A549 (cell line): ENCODE results near the gene ITGA5. TPM values are rescaled to one million over a fixed set of nuclear protein-coding genes. Genes with fewer than 3 reads are reported as not detected.

Experiments used
- ATAC-seq, 2 experiments: fragments of 200-7000 bp in 1 of 2; fragments of >200 bp in 1 of 2; cut with Nextera tagmentation in 1 of 2; cut with Tn5 transposase in 1 of 2; 3 replicates each; pipeline versions ENCODE4 v1.8.0 to v1.9.1; 2018 to 2020; ENCODE audit warnings: mild to moderate bottlenecking in 1 of 2, moderate library complexity in 1 of 2
- CTCF ChIA-PET: fragments of 300-600 bp; sonication (Branson Sonifier 250); formaldehyde crosslinking; extraction: SDS; loops from one replicate; lab custom pipeline; 2021; ENCODE audit warnings: antibody characterized with exemption, inconsistent platforms; lab: Yijun Ruan, JAX
- POLR2A ChIA-PET: fragments of 350-600 bp; formaldehyde crosslinking; extraction: SDS; loops from one replicate; lab custom pipeline; 2021; ENCODE audit warnings: antibody characterized with exemption, inconsistent platforms; lab: Yijun Ruan, JAX
- DNase-seq, 2 experiments: peaks; one replicate each; pipeline versions ENCODE4 v3.0.0 to v3.0.0-alpha.2; 2011 to 2016; ENCODE audit warnings: low read depth in 1 of 2, low spot score in 1 of 2
- FAIRE-seq: peaks from 2 replicates; lab custom pipeline; 2011; peaks lifted over from hg19 to GRCh38; lab: Jason Lieb, UNC
- H3K27ac ChIP-seq, 2 experiments: fragments of >200 bp; sonication (Bioruptor Twin); formaldehyde crosslinking; 3 replicates each; pipeline ENCODE4 v1.5.1; 2016 to 2017
- H3K4me1 ChIP-seq: fragments of >200 bp; sonication (Bioruptor Twin); formaldehyde crosslinking; 3 replicates; pipeline ENCODE4 v1.6.1; 2016
- H3K4me2 ChIP-seq: fragments of >200 bp; sonication (Bioruptor Twin); formaldehyde crosslinking; 3 replicates; pipeline ENCODE4 v1.6.1; 2016
- H3K4me3 ChIP-seq: fragments of >200 bp; sonication (Bioruptor Twin); formaldehyde crosslinking; 3 replicates; pipeline ENCODE4 v1.5.1; 2016
- H3K9me3 ChIP-seq: fragments of >200 bp; sonication (Bioruptor Twin); formaldehyde crosslinking; 3 replicates; pipeline ENCODE4 v1.6.1; 2016
- BHLHE40 ChIP-seq: IDR thresholded peaks from 2 replicates; pipeline ENCODE4 v1.6.1; 2012; ENCODE audit warnings: low read depth, low read length, inconsistent platforms
- CBX2 ChIP-seq: fragments of 200-600 bp; sonication (generic); IDR thresholded peaks from 2 replicates; pipeline ENCODE4 v1.6.1; 2016; ENCODE audit warnings: low read depth, mild to moderate bottlenecking, borderline replicate concordance
- CHD2 ChIP-seq: fragments of 150-350 bp; IDR thresholded peaks from 2 replicates; pipeline ENCODE4 v1.6.1; 2014; ENCODE audit warnings: low read length; ENCODE audit not compliant: partially characterized antibody
- CHD4 ChIP-seq: fragments of 200-600 bp; sonication (generic); IDR thresholded peaks from 2 replicates; pipeline ENCODE4 v1.6.1; 2016; ENCODE audit warnings: antibody characterized with exemption, mild to moderate bottlenecking, borderline replicate concordance
- EP300 ChIP-seq, 2 experiments: fragments of >200 bp; sonication (Bioruptor Twin); formaldehyde crosslinking; IDR thresholded peaks; 2 replicates in 1 of 2; 3 replicates in 1 of 2; pipeline ENCODE4 v1.6.1; 2016 to 2017
- HDAC2 ChIP-seq: fragments of 200-600 bp; sonication (generic); IDR thresholded peaks from 2 replicates; pipeline ENCODE4 v1.6.1; 2016
- HOXB5 ChIP-seq: fragments of 250-450 bp; sonication (Bioruptor Pico); IDR thresholded peaks from 2 replicates; pipeline ENCODE4 v1.5.0; 2020; ENCODE audit warnings: mild to moderate bottlenecking, moderate library complexity
- JUNB ChIP-seq: fragments of >200 bp; sonication (Bioruptor Twin); formaldehyde crosslinking; IDR thresholded peaks from 2 replicates; pipeline ENCODE4 v1.6.1; 2016
- NFE2L2 ChIP-seq: fragments of 150-350 bp; conservative IDR thresholded peaks from 2 replicates; pipeline ENCODE4 v1.6.1; 2014; ENCODE audit warnings: low read length
- NPAS2 ChIP-seq: fragments of 250-450 bp; sonication (Bioruptor Pico); IDR thresholded peaks from 2 replicates; pipeline ENCODE4 v1.8.0; 2022; ENCODE audit warnings: mild to moderate bottlenecking, moderate library complexity, borderline replicate concordance
- SMC3 ChIP-seq: fragments of >200 bp; sonication (Bioruptor Twin); formaldehyde crosslinking; IDR thresholded peaks from 3 replicates; pipeline ENCODE4 v1.6.1; 2018; ENCODE audit warnings: inconsistent platforms
- ZC3H11A ChIP-seq: fragments of 450-650 bp; IDR thresholded peaks from 2 replicates; pipeline ENCODE4 v1.6.1; 2014; ENCODE audit warnings: antibody characterized with exemption, mild to moderate bottlenecking
- ZFP36 ChIP-seq: fragments of 450-650 bp; IDR thresholded peaks from 2 replicates; pipeline ENCODE4 v1.6.1; 2014; ENCODE audit warnings: borderline replicate concordance; ENCODE audit not compliant: partially characterized antibody
- ZNF302 ChIP-seq: fragments of 250-450 bp; sonication (Bioruptor Pico); IDR thresholded peaks from 2 replicates; pipeline ENCODE4 v1.9.0; 2021; ENCODE audit warnings: inconsistent platforms, mild to moderate bottlenecking, moderate library complexity
- WGBS: methylation state at CpG from one replicate; pipeline ENCODE4 v1.1.6; 2017; ENCODE audit errors: missing lambda C conversion rate; 5-methylcytosine and 5-hydroxymethylcytosine counted together
- polyA plus RNA-seq, 4 experiments: library from polyadenylated mRNA; depleted of rRNA in 3 of 4; stranded (reverse); fragments of >200 nt; fragmentation: RNase III in 1 of 4; extraction: RNeasy Plus Mini Kit Qiagen cat#74134 plus additional on column Dnase treatment in 1 of 4; gene quantifications; 2 replicates in 3 of 4; 3 replicates in 1 of 4; pipeline ENCODE4 v1.2.3, GENCODE V29; 2011 to 2017
- TF ChIP-seq, protein P1 (sequence below): fragments of 250-450 bp; sonication (Bioruptor Pico); IDR thresholded peaks from 2 replicates; pipeline ENCODE4 v1.5.0; 2021; ENCODE audit warnings: mild to moderate bottlenecking, moderate library complexity, borderline replicate concordance
- TF ChIP-seq, protein P2 (sequence below): fragments of 450-650 bp; IDR thresholded peaks from 2 replicates; pipeline ENCODE4 v1.6.1; 2014; ENCODE audit warnings: antibody characterized with exemption
- TF ChIP-seq, protein P3 (sequence below): fragments of 150-350 bp; IDR thresholded peaks from 2 replicates; pipeline ENCODE4 v1.6.1; 2014; ENCODE audit warnings: low read depth, mild to moderate bottlenecking, low read length
- TF ChIP-seq, protein P4 (sequence below): IDR thresholded peaks from 2 replicates; pipeline ENCODE4 v1.6.1; 2012
- TF ChIP-seq, protein P5 (sequence below): fragments of >200 bp; sonication (Bioruptor Twin); formaldehyde crosslinking; IDR thresholded peaks from 2 replicates; pipeline ENCODE4 v1.6.1; 2016

Gene ITGA5
- polyA plus RNA-seq, 2 of the 4 experiments (the other 2 are of a cell fraction), result 27.2 to 31.7 TPM

DNA sequence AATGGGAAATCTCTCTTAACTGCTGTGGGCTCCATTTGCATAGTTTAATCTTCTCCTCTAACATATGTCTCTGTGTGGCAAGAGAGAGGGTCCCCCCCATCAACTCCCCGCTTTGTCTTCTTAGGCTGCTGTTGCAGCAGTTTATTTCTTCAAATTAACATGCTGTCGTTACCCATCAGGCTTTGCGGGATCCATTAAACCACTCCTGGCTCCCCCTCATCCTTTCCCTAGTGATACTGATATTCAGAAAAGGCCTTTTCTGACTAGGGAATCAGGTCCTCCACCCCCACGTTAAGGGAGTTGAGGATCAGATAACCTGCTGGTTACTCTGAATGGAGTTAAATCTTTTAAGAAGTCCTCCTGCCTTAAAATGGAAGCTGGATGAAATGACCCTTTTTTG is 70.0 kb downstream of the ITGA5 start:
- TF ChIP-seq CBX2 (no peak), NFE2L2 (no peak), NPAS2 (CRISPR knock-in tag) (no peak), JUNB (no peak), ZC3H11A (no peak), CHD2 (no peak), ZNF302 (CRISPR knock-in tag) (no peak), HOXB5 (CRISPR knock-in tag) (no peak), CHD4 (no peak), HDAC2 (no peak), SMC3 (no peak), ZFP36 (no peak), BHLHE40 (no peak), EP300 (IDR thresholded peaks at IDR 0.05) (no peak)
- TF ChIP-seq, protein P1, sequence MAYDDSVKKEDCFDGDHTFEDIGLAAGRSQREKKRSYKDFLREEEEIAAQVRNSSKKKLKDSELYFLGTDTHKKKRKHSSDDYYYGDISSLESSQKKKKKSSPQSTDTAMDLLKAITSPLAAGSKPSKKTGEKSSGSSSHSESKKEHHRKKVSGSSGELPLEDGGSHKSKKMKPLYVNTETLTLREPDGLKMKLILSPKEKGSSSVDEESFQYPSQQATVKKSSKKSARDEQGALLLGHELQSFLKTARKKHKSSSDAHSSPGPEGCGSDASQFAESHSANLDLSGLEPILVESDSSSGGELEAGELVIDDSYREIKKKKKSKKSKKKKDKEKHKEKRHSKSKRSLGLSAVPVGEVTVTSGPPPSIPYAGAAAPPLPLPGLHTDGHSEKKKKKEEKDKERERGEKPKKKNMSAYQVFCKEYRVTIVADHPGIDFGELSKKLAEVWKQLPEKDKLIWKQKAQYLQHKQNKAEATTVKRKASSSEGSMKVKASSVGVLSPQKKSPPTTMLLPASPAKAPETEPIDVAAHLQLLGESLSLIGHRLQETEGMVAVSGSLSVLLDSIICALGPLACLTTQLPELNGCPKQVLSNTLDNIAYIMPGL (CRISPR knock-in tag), result no peak
- TF ChIP-seq, protein P2, sequence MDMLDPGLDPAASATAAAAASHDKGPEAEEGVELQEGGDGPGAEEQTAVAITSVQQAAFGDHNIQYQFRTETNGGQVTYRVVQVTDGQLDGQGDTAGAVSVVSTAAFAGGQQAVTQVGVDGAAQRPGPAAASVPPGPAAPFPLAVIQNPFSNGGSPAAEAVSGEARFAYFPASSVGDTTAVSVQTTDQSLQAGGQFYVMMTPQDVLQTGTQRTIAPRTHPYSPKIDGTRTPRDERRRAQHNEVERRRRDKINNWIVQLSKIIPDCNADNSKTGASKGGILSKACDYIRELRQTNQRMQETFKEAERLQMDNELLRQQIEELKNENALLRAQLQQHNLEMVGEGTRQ, result no peak
- TF ChIP-seq, protein P3, sequence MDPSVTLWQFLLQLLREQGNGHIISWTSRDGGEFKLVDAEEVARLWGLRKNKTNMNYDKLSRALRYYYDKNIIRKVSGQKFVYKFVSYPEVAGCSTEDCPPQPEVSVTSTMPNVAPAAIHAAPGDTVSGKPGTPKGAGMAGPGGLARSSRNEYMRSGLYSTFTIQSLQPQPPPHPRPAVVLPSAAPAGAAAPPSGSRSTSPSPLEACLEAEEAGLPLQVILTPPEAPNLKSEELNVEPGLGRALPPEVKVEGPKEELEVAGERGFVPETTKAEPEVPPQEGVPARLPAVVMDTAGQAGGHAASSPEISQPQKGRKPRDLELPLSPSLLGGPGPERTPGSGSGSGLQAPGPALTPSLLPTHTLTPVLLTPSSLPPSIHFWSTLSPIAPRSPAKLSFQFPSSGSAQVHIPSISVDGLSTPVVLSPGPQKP, result no peak
- TF ChIP-seq, protein P4, sequence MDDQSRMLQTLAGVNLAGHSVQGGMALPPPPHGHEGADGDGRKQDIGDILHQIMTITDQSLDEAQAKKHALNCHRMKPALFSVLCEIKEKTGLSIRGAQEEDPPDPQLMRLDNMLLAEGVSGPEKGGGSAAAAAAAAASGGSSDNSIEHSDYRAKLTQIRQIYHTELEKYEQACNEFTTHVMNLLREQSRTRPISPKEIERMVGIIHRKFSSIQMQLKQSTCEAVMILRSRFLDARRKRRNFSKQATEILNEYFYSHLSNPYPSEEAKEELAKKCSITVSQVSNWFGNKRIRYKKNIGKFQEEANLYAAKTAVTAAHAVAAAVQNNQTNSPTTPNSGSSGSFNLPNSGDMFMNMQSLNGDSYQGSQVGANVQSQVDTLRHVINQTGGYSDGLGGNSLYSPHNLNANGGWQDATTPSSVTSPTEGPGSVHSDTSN, result no peak
- TF ChIP-seq, protein P5, sequence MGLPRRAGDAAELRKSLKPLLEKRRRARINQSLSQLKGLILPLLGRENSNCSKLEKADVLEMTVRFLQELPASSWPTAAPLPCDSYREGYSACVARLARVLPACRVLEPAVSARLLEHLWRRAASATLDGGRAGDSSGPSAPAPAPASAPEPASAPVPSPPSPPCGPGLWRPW, result no peak
- Histone ChIP-seq H3K27ac (no peak overlapping the region), H3K4me1 (peaks cover 12% of the 10 kb centered on the region; the same call in 1 of the 3 replicates), H3K4me2 (no peak overlapping the region), H3K9me3 (no peaks in the 10 kb centered on the region), H3K4me3 (no peak overlapping the region)
- ChIA-PET POLR2A (interaction anchor here (0.5 to 2.1 kb wide), 2 partner anchors 10 to 18 kb away, joined by 6 read pairs; no protein-coding TSS in a partner anchor), CTCF (interaction anchor here (0.8 to 2.6 kb wide), 3 partner anchors 12 to 55 kb away, joined by 3 to 8 read pairs (median 5); no protein-coding TSS in a partner anchor)
- FAIRE-seq, result no peak
- DNase-seq, result no peak
- ATAC-seq, result no peak
- 98% methylated on average over 4 of the region's 4 CpGs for WGBS

Other genes starting within 250 kb of the ITGA5 start
- gene SMUG1, start 230.3 kb downstream of the ITGA5 start, polyA plus RNA-seq (2011; rRNA removed), result 34.8 and 40.7 TPM in 2 replicates
- 27.6 to 32.5 TPM (median 30.9 TPM) in 3 replicates for gene SMUG1, start 230.3 kb downstream of the ITGA5 start, polyA plus RNA-seq (2017; fragmentation: RNase III; extraction: RNeasy Plus Mini Kit Qiagen cat#74134 plus additional on column Dnase treatment)
- 115 and 129 TPM in 2 replicates for gene CBX5, start 139.1 kb downstream of the ITGA5 start, polyA plus RNA-seq (2011; rRNA removed)
- gene CBX5, start 139.1 kb downstream of the ITGA5 start, polyA plus RNA-seq (2017; fragmentation: RNase III; extraction: RNeasy Plus Mini Kit Qiagen cat#74134 plus additional on column Dnase treatment), result 38.8 to 39.5 TPM (median 39.5 TPM) in 3 replicates
- 622 and 880 TPM in 2 replicates for gene HNRNPA1, start 138.5 kb downstream of the ITGA5 start, polyA plus RNA-seq (2011; rRNA removed)
- 1,469 to 1,640 TPM (median 1,479 TPM) in 3 replicates for gene HNRNPA1, start 138.5 kb downstream of the ITGA5 start, polyA plus RNA-seq (2017; fragmentation: RNase III; extraction: RNeasy Plus Mini Kit Qiagen cat#74134 plus additional on column Dnase treatment)
- gene NFE2, start 118.3 kb downstream of the ITGA5 start, polyA plus RNA-seq (2011; rRNA removed), result 0.52 and 0.90 TPM in 2 replicates
- gene NFE2, start 118.3 kb downstream of the ITGA5 start, polyA plus RNA-seq (2017; fragmentation: RNase III; extraction: RNeasy Plus Mini Kit Qiagen cat#74134 plus additional on column Dnase treatment), result 0.21 to 0.55 TPM (median 0.30 TPM) in 3 replicates
- gene COPZ1, start 94.1 kb downstream of the ITGA5 start, polyA plus RNA-seq (2011; rRNA removed), result 590 and 613 TPM in 2 replicates
- 300 to 339 TPM (median 304 TPM) in 3 replicates for gene COPZ1, start 94.1 kb downstream of the ITGA5 start, polyA plus RNA-seq (2017; fragmentation: RNase III; extraction: RNeasy Plus Mini Kit Qiagen cat#74134 plus additional on column Dnase treatment)
- not detected in 2 replicates for gene GPR84, start 54.8 kb downstream of the ITGA5 start, polyA plus RNA-seq (2011; rRNA removed)
- 0.04 TPM in 1 of 3 replicates, not detected in the others for gene GPR84, start 54.8 kb downstream of the ITGA5 start, polyA plus RNA-seq (2017; fragmentation: RNase III; extraction: RNeasy Plus Mini Kit Qiagen cat#74134 plus additional on column Dnase treatment)
- 1.8 and 3.0 TPM in 2 replicates for gene ZNF385A, start 34.5 kb downstream of the ITGA5 start, polyA plus RNA-seq (2011; rRNA removed)
- 10.0 to 14.9 TPM (median 14.1 TPM) in 3 replicates for gene ZNF385A, start 34.5 kb downstream of the ITGA5 start, polyA plus RNA-seq (2017; fragmentation: RNase III; extraction: RNeasy Plus Mini Kit Qiagen cat#74134 plus additional on column Dnase treatment)
- gene GTSF1, start 54.3 kb upstream of the ITGA5 start, polyA plus RNA-seq (2011; rRNA removed), result not detected in 2 replicates
- gene GTSF1, start 54.3 kb upstream of the ITGA5 start, polyA plus RNA-seq (2017; fragmentation: RNase III; extraction: RNeasy Plus Mini Kit Qiagen cat#74134 plus additional on column Dnase treatment), result not detected in 3 replicates
- 0.07 and 0.08 TPM in 2 replicates for gene NCKAP1L, start 78.5 kb upstream of the ITGA5 start, polyA plus RNA-seq (2011; rRNA removed)
- 0.01 TPM in 1 of 3 replicates, not detected in the others for gene NCKAP1L, start 78.5 kb upstream of the ITGA5 start, polyA plus RNA-seq (2017; fragmentation: RNase III; extraction: RNeasy Plus Mini Kit Qiagen cat#74134 plus additional on column Dnase treatment)
- 0.08 TPM in 1 of 2 replicates, not detected in the other for gene PDE1B, start 130.3 kb upstream of the ITGA5 start, polyA plus RNA-seq (2011; rRNA removed)
- gene PDE1B, start 130.3 kb upstream of the ITGA5 start, polyA plus RNA-seq (2017; fragmentation: RNase III; extraction: RNeasy Plus Mini Kit Qiagen cat#74134 plus additional on column Dnase treatment), result 0.04 to 0.05 TPM in 2 of 3 replicates, not detected in the other
- gene PPP1R1A, start 169.4 kb upstream of the ITGA5 start, polyA plus RNA-seq (2011; rRNA removed), result not detected in 2 replicates
- 0.09 TPM in 1 of 3 replicates, not detected in the others for gene PPP1R1A, start 169.4 kb upstream of the ITGA5 start, polyA plus RNA-seq (2017; fragmentation: RNase III; extraction: RNeasy Plus Mini Kit Qiagen cat#74134 plus additional on column Dnase treatment)
- not detected in 2 replicates for gene LACRT, start 215.6 kb upstream of the ITGA5 start, polyA plus RNA-seq (2011; rRNA removed)
- not detected in 3 replicates for gene LACRT, start 215.6 kb upstream of the ITGA5 start, polyA plus RNA-seq (2017; fragmentation: RNase III; extraction: RNeasy Plus Mini Kit Qiagen cat#74134 plus additional on column Dnase treatment)
- gene DCD, start 229.1 kb upstream of the ITGA5 start, polyA plus RNA-seq (2011; rRNA removed), result not detected in 2 replicates
- gene DCD, start 229.1 kb upstream of the ITGA5 start, polyA plus RNA-seq (2017; fragmentation: RNase III; extraction: RNeasy Plus Mini Kit Qiagen cat#74134 plus additional on column Dnase treatment), result not detected in 3 replicates